NK-92 (cell line): Measurements from ENCODE around the gene UMODL1.

Source experiments
- DNase-seq: peaks from one replicate; lab custom pipeline; 2025; ENCODE audit not compliant: unreplicated experiment; lab: John Stamatoyannopoulos, UW

UMODL1 gene

GRCh38 chr21:42097274-42097673 lies 26.2 kb downstream of the UMODL1 start:
- no peak for DNase-seq

DNA sequence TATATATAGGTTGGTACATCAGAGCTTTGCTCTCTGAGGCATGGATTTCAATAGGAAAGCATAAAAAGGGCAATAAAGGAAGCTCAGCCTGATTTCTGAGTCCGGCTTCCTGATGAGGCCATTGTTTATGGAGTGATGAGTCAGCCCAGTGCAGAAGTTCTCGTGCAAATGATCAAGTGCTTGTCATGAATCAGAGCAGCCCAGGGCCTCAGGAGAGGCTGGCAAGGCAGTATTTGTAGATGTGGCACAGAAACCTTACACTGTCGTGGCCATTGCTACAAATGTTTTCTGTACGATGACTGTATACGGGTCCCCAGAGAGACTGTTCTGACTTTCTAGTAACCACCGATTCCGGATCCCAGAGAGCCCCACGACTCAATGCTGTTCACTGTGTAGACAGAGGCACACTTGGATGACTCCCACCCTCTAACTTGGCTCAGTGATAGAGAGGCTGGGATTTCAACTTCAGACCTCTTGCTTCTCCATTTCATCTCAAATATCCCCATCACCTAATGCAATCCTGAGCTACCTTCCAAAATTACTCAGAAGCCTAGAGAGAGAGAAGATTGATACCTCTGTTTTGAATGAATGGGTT lies 26.8 kb downstream of the UMODL1 start:
- DNase-seq, result no peak

DNA sequence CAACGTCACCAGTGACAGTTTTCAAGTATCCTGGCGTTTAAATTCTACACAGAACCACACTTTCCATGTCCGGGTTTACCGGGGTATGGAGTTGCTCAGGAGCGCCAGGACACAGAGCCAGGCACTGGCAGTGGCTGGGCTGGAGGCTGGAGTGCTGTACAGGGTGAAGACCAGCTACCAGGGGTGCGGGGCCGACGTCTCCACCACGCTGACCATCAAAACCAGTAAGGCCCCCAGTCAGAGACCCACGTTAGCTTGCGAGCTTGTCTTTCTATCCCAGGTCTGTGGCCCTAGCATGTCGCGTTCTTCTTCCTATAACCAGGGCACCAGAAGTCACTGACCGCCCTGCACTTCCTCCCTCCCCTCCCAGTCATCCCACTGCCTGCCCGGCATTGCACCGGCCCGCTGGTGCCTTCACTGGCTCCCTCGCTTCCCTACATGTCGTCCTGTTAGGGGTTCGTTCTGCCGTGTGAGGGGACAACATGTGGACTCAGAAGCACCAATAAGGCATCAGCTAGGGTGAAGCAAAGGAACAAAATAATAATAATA lies 27.9 kb downstream of the UMODL1 start:
- DNase-seq, result no peak

DNA sequence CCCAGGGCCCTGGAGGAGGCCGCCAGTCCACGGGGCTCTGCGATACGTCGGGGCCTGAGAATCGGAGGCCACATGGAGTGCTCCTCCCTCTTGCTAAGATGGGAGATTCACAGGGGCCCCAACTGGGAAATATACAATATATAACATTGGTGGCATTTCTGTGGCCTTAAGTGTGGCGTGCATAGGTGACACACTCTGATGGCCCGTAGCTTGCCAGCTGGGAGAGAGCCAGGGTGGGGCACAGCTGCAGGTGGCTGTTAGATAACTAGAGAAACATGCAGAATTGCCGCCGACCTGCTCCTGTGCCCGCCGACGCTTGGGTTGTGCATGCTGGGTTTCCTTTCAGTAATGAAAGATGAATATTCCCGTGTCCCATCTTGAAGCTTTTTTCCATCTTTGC lies 30.1 kb downstream of the UMODL1 start:
- DNase-seq, result no peak

- no peak for DNase-seq
Observed at GRCh38 chr21:42102076-42102475, 31.0 kb downstream of the UMODL1 start.

DNA sequence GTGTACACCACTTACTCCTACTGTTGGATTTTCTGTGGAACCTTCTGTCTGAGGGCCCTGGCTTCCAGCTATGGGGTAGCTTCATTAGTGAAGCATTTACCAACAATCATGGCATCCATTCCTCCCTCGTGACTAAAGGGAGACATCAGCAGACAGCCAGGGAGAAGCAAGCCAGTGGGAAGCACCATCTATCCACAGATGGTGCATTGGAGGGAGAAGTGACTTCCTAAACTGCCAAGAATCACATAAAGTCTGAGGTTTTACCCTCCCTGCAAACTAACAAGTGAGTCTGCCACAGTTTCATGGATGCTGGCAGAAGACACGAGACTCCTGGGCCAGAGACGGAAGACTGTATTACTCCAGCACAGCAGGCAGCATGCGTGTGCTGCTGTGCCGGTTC lies 31.4 kb downstream of the UMODL1 start:
- no peak for DNase-seq

DNA sequence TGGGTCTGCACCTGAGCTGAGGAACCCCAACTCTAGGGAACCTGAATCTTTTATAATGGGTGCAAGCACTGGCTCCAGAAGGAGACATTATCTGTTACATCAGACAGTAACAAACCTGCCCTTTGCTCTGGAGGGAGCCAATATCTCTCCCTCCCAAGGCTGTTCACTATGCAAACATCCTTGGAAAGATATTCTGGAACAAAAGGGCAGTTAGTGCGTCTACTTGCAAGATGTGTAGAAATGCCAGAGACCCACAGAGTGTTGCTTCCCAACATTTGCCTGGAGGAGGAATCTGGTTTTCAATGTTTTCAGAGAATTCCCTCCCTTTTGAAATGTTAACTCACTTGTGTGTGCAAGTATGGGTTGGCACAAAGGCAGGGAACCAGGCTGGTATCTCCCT lies 31.9 kb downstream of the UMODL1 start:
- DNase-seq, result no peak

- no peak for DNase-seq
Observed at GRCh38 chr21:42103843-42104242, 32.7 kb downstream of the UMODL1 start.

DNA sequence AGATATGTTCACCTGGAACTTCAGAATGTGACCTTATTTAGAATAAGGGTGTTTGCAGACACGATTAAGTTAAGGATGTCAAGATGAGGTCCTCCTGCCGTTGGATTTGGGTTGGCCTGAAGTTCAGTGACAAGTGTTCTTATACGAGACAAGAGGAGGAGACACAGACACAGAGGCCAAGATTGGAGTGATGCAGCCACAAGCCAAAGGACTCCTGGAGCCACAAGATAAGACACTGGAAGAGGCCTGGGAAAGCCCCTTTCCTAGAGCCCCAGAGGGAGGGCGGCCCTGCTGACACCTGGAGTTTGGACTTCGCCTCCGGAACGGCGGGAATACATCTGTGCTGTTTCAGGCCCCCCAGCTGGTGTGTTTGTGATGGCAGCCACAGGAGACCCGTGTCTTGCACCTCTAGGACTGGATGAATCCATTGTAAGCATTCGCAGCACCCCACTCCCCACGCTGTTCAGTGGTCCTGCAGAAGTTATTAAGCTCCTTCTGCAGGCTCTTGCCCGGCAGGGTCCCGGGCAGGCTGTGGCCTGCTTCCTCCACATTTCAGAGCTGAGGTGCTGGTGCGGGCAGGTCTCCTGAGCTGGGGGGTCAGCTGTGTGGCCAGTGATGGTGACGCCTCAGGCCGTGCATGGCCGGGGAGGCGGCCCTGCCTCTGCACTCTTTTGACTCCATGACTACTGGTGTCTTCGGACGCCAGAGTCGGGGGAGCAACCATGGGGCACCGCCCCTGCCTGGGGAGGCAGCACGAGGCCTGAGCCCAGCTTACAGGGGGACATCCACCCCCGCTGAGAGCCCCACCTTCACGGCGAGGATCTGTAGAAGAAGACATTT lies 34.6 kb downstream of the UMODL1 start:
- DNase-seq, result no peak

GRCh38 chr21:42106425-42106824 lies 35.3 kb downstream of the UMODL1 start:
- no peak for DNase-seq

- no peak for DNase-seq
Observed at GRCh38 chr21:42107177-42107880, 36.2 kb downstream of the UMODL1 start.

DNA sequence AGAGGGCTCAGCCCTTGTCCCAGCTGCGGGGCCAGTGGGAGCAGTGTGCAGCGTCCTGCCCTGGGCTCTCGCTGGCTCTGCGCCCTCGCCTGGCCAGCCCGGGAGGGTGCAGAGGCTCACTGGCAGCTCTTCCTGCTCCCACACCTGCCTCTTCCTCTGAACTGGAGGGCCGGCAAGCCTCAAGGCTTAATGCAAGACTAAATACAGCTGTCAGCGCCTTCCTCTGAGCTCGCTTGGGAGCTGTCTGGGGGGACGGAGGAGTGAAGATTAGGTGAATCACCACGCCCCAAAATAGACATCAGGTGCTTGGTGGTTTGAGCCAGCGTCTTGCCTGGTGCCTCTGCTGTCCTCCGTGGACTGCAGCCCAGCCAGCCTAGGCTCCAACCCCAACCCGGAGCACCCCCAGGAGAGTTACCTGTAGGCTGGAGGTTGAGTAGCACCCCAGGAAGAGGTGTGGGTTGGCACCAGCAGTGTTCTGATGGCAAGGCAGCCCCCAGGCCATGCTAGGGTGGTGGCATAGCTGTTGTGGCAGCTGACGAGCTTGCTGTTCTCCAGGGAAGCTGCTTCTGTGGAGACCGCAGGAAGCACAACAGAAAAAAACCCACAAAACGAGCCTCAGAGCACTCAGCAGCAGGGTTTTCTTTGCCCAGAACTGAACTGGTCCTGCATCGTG lies 36.9 kb downstream of the UMODL1 start:
- no peak for DNase-seq

DNA sequence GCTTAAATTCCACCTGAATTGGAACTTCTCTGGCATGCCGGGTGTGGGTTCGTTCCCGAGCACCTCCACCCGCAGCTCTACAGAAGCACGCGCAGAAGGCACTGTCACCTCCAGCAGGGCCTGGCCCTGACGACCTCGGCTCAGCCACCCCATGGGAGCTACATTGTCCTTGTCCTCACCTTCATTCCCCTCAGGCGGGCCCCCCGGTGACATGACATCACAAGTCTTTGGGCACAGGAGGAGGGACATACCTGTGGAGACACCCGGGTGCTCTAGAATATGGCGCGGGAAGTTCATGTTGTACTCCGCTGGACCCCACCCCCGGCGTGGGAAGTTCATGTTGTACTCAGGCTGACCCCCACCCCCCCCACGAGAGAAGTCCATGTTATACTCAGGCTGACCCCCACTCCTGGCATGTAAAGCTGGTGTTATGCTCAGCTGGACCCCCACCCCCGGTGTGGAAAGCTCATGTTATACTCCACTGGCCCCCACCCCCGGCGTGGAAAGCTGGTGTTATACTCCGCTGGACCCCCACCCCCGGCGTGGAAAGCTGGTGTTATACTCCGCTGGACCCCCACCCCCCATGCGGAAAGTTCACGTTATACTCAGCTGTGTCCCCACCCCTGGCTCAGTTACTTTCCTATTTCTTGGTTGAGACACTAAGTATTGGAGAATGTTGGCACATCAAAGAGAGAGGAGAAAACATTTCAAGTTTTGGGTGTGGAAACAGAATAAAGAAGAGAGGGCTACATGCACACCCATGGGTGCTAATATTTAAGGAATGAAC lies 37.6 kb downstream of the UMODL1 start:
- DNase-seq, result no peak

DNA sequence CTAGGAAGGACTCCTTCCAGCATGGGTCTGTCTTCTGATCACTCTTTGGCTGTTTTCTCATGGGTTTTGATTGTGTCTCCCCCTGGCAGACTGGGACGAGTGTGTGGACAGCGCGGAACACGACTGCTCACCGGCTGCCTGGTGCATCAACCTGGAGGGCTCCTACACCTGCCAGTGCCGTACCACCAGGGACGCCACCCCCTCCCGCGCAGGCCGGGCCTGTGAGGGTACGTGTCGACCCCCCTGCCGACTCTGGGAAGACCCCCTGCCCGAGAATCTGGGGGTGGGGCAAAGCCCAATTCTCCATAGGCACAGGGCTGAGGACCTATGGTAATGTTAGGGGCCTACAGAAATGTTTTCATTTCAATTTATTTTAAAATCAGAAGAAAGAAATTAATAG lies 38.4 kb downstream of the UMODL1 start:
- DNase-seq, result no peak

- no peak for DNase-seq
Observed at GRCh38 chr21:42109873-42110525, 38.9 kb downstream of the UMODL1 start.

GRCh38 chr21:42110691-42111469 lies 39.8 kb downstream of the UMODL1 start:
- DNase-seq, result no peak

- DNase-seq, result no peak
Observed at GRCh38 chr21:42111470-42111743, 40.3 kb downstream of the UMODL1 start.

GRCh38 chr21:42111811-42112210 lies 40.7 kb downstream of the UMODL1 start:
- no peak for DNase-seq

DNA sequence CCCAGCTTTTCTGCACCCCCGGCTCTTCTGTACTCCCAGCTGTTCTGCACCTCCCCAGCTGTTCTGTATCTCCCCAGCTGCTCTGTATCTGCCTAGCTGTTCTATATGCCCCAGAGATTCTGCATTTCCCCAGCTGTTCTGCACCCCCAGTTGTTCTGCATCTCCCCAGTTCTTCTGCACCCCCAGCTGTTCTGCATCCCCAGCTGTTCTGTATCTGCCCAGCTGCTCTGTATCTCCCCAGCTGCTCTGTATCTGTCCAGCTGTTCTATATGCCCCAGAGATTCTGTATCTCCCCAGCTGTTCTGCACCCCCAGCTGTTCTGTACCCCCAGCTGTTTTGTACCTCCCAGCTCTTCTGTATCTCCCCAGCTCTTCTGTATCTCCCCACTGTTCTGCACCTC lies 41.1 kb downstream of the UMODL1 start:
- DNase-seq, result no peak
